GM12873 (cell line): ENCODE measurements around the gene CTU2.

ENCODE experiments used
- CTCF ChIP-seq: IDR thresholded peaks from 2 replicates; pipeline ENCODE4 v1.5.1; 2012; ENCODE audit warnings: low read depth, mild to moderate bottlenecking, moderate library complexity, low read length, control low read depth; ENCODE audit not compliant: insufficient read depth; ENCODE audit errors: missing control alignments

Gene CTU2

GRCh38 chr16:88759245-88759975 lies 53.1 kb downstream of the CTU2 start:
- no peak for TF ChIP-seq CTCF

GRCh38 chr16:88759976-88760350 lies 53.7 kb downstream of the CTU2 start:
- no peak for TF ChIP-seq CTCF

GRCh38 chr16:88760424-88761142 lies 54.3 kb downstream of the CTU2 start:
- TF ChIP-seq CTCF = no peak

GRCh38 chr16:88761143-88761534 lies 54.8 kb downstream of the CTU2 start:
- no peak for TF ChIP-seq CTCF

- TF ChIP-seq CTCF = no peak
Observed at GRCh38 chr16:88761830-88762229, 55.5 kb downstream of the CTU2 start.

GRCh38 chr16:88762258-88762870 lies 56.1 kb downstream of the CTU2 start:
- TF ChIP-seq CTCF = no peak

- no peak for TF ChIP-seq CTCF
Observed at GRCh38 chr16:88762941-88763340, 56.6 kb downstream of the CTU2 start.
